ENCODE results near the gene SART3. TPM values are rescaled to one million over a fixed set of nuclear protein-coding genes. Genes with fewer than 3 reads are reported as not detected.

SART3 gene
- total and polyA plus RNA-seq, 2 of the 8 experiments (the other 6 are each of a cell fraction or from before 2014, with no cell fraction given), result 16.0 to 103 TPM

DNA sequence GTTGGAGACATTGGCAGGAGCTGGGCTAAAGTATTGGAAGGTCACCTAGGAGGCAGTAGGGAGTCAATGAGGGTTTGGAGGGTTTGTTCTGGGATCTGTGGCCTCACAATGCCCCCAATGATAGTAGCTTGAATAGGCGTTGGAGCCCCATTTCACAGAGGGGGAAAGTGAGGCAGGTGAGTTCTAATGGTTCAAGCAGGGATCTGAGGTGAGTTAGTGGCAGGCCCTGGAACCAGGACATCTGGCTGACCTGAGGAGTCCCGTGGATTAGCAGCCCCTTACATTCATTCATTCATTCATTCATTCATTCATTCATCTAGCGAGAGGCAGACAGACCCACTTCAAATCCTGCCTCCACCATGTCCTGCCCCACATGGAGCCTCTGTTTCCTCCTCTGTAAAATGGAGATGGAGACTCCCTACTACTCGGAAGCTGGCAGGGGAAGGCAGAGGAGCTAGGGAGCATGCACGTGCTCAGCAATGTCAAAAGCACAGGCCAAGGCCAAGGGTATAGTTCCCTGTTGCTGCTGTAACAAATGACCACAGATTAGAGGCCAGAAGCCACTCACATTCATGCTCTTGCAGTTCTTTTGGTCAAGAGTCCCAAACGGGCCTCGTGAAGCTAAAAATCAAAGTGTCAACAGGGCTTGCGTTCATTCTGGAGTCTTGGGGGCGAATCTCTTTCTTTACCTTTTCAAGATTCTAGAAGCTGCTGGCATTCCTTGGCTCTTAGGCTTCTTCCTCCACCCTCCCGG lies 39.2 kb upstream of the SART3 start:
- H3K79me1 ChIP-seq (ENCODE audit: low read depth, low read length), result no peaks in the 10 kb centered on the region; the same call in 1 of the 2 replicates
- H4K8ac ChIP-seq (ENCODE audit: extremely low read depth, insufficient read depth, low read length), result no peak overlapping the region; the same call in 1 of the 2 replicates
- FAIRE-seq (no peak), DNase-seq (ENCODE audit: low read depth in 1 of 2, low spot score in 2 of 2) (no peak)
- no peak overlapping the region for H3K4me3 ChIP-seq (ENCODE audit: extremely low read depth in 1 of 4, insufficient read depth in 2 of 4, low read depth in 3 of 4, low read length in 4 of 4)
- no peak overlapping the region for H2AFZ ChIP-seq (ENCODE audit: low read length)
- no peak overlapping the region for H3K23ac ChIP-seq (ENCODE audit: insufficient read length)
- H3K79me2 ChIP-seq (ENCODE audit: control insufficient read depth in 1 of 2, insufficient read depth in 2 of 2, low read length in 2 of 2), result no peaks in the 10 kb centered on the region
- no peak overlapping the region for H4K91ac ChIP-seq (replicated peaks; ENCODE audit: insufficient read length, low read length)
- 89% methylated on average over 10 of the region's 10 CpGs; no CpG with 5 or more reads in 1 of the 2 experiments for WGBS, 2 experiments (ENCODE audit: extremely low coverage in 1 of 2, insufficient coverage in 1 of 2, insufficient read length in 1 of 2, insufficient replicate concordance in 2 of 2, low coverage in 1 of 2, low lambda C conversion rate in 2 of 2, missing lambda C conversion rate in 1 of 2)
- no peak overlapping the region for H2BK20ac ChIP-seq (ENCODE audit: low read length)
- ChIA-PET POLR2A (ENCODE audit: partially characterized antibody) (interaction anchor here (0.6 to 1.4 kb wide), 5 partner anchors 9 to 629 kb away, joined by 3 to 6 read pairs (median 5); partner anchors contain the start of gene ISCU), CTCF (ENCODE audit: partially characterized antibody) (interaction anchor here (0.9 to 3.1 kb wide), 11 partner anchors 11 to 281 kb away, joined by 3 to 16 read pairs (median 3); no protein-coding TSS in a partner anchor)
- H2BK15ac ChIP-seq (ENCODE audit: low read length), result no peak overlapping the region
- H3K4me1 ChIP-seq (replicated peaks in 1 of 4; ENCODE audit: control insufficient read depth in 3 of 4, insufficient read depth in 4 of 4, low read length in 3 of 4), result peaks cover 0 to 10% (median 0%) of the 10 kb centered on the region in 4 experiments; a peak in 3 of 7 replicates
- no peak overlapping the region for H3K4me2 ChIP-seq (ENCODE audit: insufficient read depth in 1 of 2, low read depth in 2 of 2, low read length in 2 of 2)
- no peak overlapping the region for H3K18ac ChIP-seq (ENCODE audit: extremely low read depth, low read length)
- no peak overlapping the region for H3K56ac ChIP-seq (replicated peaks; ENCODE audit: insufficient read length, low read depth, low read length)
- H3K4ac ChIP-seq (replicated peaks; ENCODE audit: insufficient read length, low read depth, low read length), result no peak overlapping the region
- H4K5ac ChIP-seq (ENCODE audit: insufficient read length, low read depth, low read length), result no peak overlapping the region
- no peak overlapping the region for H2AK5ac ChIP-seq (ENCODE audit: low read depth, low read length)
- no peak overlapping the region for H3K9ac ChIP-seq (replicated peaks in 1 of 4; ENCODE audit: extremely low read depth in 1 of 4, low read depth in 3 of 4, low read length in 3 of 4)
- no peaks in the 10 kb centered on the region for H3K9me3 ChIP-seq (ENCODE audit: insufficient read depth in 2 of 2, low read depth in 1 of 2, low read length in 1 of 2)
- H3K36me3 ChIP-seq (ENCODE audit: control insufficient read depth in 2 of 4, insufficient read depth in 4 of 4, low read length in 3 of 4), result no peaks in the 10 kb centered on the region
- no peak overlapping the region for H2BK5ac ChIP-seq (ENCODE audit: low read depth, low read length)
- H3K14ac ChIP-seq (ENCODE audit: insufficient read length), result no peak overlapping the region
- no peak overlapping the region for H2BK12ac ChIP-seq (ENCODE audit: low read depth, low read length)
- H3K27ac ChIP-seq (ENCODE audit: low read depth, low read length), result no peak overlapping the region
- TF ChIP-seq KDM1A (IDR thresholded peaks at IDR 0.05; ENCODE audit: borderline replicate concordance, low read length) (peak; percentile 89; the same call in 1 of the 2 replicates), SP4 (IDR thresholded peaks at IDR 0.05; ENCODE audit: low read length) (no peak)
- TF ChIP-seq, protein P1, sequence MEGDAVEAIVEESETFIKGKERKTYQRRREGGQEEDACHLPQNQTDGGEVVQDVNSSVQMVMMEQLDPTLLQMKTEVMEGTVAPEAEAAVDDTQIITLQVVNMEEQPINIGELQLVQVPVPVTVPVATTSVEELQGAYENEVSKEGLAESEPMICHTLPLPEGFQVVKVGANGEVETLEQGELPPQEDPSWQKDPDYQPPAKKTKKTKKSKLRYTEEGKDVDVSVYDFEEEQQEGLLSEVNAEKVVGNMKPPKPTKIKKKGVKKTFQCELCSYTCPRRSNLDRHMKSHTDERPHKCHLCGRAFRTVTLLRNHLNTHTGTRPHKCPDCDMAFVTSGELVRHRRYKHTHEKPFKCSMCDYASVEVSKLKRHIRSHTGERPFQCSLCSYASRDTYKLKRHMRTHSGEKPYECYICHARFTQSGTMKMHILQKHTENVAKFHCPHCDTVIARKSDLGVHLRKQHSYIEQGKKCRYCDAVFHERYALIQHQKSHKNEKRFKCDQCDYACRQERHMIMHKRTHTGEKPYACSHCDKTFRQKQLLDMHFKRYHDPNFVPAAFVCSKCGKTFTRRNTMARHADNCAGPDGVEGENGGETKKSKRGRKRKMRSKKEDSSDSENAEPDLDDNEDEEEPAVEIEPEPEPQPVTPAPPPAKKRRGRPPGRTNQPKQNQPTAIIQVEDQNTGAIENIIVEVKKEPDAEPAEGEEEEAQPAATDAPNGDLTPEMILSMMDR (IDR thresholded peaks at IDR 0.05; ENCODE audit: control extremely low read depth in 1 of 3, insufficient read depth in 1 of 3, low read depth in 1 of 3, low read length in 3 of 3), result peak in 1 of 3 experiments; percentile 23; a peak in 1 of 4 replicates
- TF ChIP-seq, protein P2, sequence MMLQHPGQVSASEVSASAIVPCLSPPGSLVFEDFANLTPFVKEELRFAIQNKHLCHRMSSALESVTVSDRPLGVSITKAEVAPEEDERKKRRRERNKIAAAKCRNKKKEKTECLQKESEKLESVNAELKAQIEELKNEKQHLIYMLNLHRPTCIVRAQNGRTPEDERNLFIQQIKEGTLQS (IDR thresholded peaks at IDR 0.05; ENCODE audit: insufficient read depth, low read depth, low read length), result no peak
- peaks cover 0 to 6% of the 10 kb centered on the region in 2 experiments for H4K20me1 ChIP-seq (replicated peaks in 1 of 2; ENCODE audit: control insufficient read depth in 1 of 2, insufficient read depth in 2 of 2, low read length in 2 of 2)
- H3K27me3 ChIP-seq (replicated peaks in 1 of 4; ENCODE audit: control insufficient read depth in 3 of 4, extremely low read depth in 1 of 4, insufficient read depth in 3 of 4, low read length in 3 of 4), result no peaks in the 10 kb centered on the region; a peak in 1 of 7 replicates
- H2BK120ac ChIP-seq (replicated peaks; ENCODE audit: low read depth, low read length), result no peak overlapping the region
- H3K23me2 ChIP-seq (ENCODE audit: low read depth, low read length), result peaks cover 4% of the 10 kb centered on the region; the same call in 1 of the 2 replicates

All from H1 (cell line).